Coronary artery (tissue), 2 donors: Measurements from ENCODE around the gene PCNT.

ENCODE experiments used
- DNase-seq: peaks from one replicate; pipeline ENCODE4 v3.0.0-alpha.2; 2017; ENCODE audit warnings: low spot score
- H3K27ac ChIP-seq, 2 donors: fragments of 200-600 bp; sonication (generic); one replicate each; pipeline ENCODE4 v1.5.1; 2016 to 2019
- H3K4me3 ChIP-seq: fragments of 200-600 bp; sonication (generic); 2 replicates; pipeline ENCODE4 v1.5.1; 2016; ENCODE audit warnings: mild to moderate bottlenecking, moderate library complexity
- CTCF ChIP-seq: fragments of 200-600 bp; sonication (generic); IDR thresholded peaks from one replicate; pipeline ENCODE4 v1.5.1; 2019; ENCODE audit warnings: antibody characterized with exemption

The PCNT gene

GRCh38 chr21:46391773-46392172, 67.8 kb downstream of the PCNT start:
- DNase-seq: no peak
- Histone ChIP-seq H3K4me3 (no peak overlapping the region), H3K27ac (no peak overlapping the region)
- no peak for TF ChIP-seq CTCF

DNA sequence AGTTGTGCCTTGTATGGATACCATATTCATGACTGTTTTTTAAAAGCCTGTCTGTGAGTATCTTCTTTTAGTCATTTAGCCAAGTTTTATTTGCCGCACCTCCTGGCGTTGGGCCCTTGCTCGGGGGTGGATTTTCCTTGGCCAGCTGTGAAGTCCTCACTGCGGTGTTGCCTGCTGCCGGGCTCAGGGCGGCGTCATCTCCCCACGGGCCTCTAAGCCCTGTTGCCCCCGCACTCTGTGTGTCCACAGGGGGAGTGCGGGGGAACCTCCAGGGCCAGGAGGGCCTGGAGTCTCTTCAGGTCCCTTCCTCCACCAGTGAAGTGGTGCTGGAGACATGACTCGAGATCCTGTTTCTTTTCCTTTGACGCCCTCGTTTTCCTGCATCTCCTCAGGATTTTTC, 69.0 kb downstream of the PCNT start:
- DNase-seq: no peak
- H3K4me3 ChIP-seq: no peak overlapping the region
- no peak for TF ChIP-seq CTCF
- no peak overlapping the region for H3K27ac ChIP-seq

- TF ChIP-seq CTCF: no peak
- Histone ChIP-seq H3K27ac (no peak overlapping the region), H3K4me3 (no peak overlapping the region)
- no peak for DNase-seq
These were observed 69.5 kb downstream of the PCNT start for GRCh38 chr21:46393451-46393940.

DNA sequence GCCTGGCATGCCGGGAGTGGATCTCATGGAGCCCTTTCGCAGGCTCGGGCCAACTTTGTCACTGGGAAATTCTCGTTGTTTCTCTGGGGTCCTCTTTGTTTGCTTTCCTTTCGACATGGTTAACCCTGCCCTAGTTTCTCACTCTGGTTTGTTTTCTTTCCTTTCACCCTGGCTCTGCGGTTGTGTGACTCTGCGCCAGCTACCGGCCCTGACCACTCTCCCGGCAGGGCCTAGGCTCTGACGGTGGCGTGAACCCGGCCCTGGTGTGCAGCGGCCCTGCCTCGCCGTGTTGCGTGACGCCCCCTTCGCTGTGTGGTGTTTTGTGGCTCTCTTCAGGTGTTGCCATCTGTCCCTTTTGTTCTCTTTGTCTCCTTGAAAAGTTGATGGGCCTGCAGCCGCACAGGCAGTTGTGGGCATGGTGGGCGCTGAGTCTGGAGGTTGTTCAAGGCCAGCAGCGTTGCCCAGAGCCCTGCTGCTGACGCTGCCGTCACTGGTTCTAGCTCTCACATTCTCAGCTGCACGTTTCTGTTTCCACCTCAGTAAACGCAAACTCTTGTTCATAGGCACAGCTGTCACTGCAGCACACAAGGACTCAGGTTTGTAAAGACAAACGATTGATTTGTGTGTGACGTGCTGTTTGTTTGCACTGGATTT, 70.1 kb downstream of the PCNT start:
- Histone ChIP-seq H3K27ac (no peak overlapping the region), H3K4me3 (no peak overlapping the region)
- no peak for DNase-seq
- TF ChIP-seq CTCF: no peak

DNA sequence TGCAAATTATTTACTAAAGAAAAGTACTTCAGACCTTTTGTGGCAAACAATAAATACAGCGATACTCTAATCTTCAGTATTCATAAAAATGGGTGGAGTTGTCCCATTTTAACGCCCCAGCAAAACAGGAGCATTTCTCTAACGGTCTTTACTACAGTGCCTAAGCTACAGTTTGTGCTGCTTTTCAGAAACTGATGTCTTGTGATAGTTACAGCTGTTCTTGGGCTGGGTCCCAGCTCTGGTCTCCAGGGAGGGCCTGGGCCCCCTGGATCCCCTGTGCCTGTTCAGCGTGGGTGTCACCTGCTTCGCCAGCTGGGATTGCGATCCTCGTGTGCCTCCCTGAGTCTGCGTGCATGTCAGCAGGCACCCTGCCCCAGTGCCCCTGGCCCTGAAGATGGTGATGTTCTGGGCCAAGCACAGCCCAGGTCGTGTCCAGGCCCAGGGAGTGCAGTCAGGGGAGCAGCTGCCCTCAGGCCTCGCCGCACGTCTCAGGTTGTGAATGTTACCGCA, 70.7 kb downstream of the PCNT start:
- Histone ChIP-seq H3K27ac (no peak overlapping the region), H3K4me3 (no peak overlapping the region)
- no peak for DNase-seq
- TF ChIP-seq CTCF: no peak

DNA sequence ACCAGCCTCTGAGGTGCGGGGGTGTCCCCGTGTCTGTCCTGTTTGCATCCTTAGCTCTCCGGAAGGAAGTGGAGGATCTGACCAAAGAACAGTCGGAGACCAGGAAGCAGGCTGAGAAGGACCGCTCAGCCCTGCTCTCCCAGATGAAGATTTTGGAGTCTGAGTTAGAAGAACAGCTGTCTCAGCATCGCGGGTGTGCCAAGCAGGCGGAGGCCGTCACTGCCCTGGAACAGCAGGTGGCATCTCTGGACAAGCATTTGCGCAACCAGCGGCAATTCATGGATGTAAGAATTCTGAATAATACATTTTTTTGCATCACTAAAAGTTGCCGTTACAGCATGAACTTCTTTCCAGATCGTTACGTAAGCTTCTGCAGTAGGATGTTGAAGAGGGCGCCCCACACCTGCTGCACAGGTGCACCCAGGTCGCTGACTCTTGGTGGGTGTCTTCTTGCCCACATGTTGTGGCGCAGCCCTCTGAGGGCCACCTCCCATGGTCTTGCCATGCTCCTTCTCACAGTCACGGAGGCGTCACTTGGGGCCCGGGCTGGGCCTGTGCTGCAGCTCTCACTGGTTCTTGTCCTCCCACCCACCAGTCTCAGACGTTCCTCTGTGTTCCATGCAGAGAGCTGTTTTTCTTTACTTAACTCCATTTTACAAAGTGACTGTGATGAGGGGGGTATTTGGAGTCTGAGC, 73.4 kb downstream of the PCNT start:
- Histone ChIP-seq H3K4me3 (no peak overlapping the region), H3K27ac (no peak overlapping the region)
- DNase-seq: no peak
- no peak for TF ChIP-seq CTCF

DNA sequence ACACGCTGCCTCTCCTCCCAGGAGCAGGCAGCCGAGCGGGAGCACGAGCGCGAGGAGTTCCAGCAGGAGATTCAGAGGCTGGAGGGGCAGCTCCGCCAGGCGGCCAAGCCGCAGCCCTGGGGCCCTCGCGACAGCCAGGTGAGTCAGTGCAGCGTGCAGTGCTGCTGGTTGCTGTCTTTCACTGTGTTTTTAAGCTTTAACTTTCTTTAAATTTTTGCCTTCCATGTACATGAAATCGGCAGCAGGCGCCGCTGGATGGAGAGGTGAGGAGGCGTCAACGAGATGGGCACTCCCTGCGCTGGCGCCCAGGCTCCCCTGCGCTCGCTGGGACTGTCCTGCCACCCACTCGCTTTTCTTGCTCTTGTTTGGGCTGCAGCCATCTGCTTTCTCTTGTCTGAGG, 74.0 kb downstream of the PCNT start:
- TF ChIP-seq CTCF: no peak
- H3K4me3 ChIP-seq: no peak overlapping the region

More for the DNA sequence above, 74.0 kb downstream of the PCNT start:
- no peak overlapping the region for H3K27ac ChIP-seq
- no peak for DNase-seq
